ENCODE results near the gene STK17B. TPM values are rescaled to one million over a fixed set of nuclear protein-coding genes. Genes with fewer than 3 reads are reported as not detected.

The STK17B gene
- total and polyA plus RNA-seq, 2 of the 8 experiments (the other 6 are each of a cell fraction or from before 2014, with no cell fraction given) = 1.8 to 10.5 TPM

DNA sequence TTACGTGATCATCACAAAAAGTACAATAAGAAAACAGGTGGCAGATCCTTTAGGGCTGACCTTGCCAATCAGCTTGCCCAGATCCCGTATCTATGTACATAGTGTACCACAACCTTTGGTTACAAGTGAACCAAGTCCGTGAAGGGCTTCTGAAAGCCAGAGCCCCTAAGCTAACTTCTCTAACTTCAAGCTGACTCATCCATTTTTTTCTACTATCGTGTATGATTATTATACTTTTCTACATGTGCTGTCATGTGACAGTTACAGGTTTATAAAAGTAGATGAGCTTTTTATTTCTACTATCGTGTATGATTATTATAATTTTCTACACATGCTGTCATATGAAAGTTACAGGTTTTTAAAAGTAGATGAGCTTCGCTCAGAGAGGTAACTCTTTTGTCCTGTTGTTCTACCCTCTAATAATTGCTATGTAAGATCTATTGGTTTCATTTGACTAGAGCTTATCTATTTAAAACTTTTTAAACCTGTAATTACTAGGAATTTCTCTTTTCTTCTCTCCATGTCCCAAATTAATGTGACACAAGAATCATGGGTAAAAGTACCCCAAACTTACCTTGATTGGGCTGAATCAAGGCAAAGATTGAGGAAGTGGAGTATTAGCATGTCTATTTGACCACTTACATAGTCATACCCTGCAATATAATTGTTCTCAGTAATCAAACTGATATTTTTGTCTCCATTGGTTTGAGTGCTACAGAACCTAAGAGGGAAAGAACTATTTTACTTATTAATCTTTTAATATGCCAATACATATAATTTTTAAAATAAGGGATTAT is 73.3 kb downstream of the STK17B start:
- Histone ChIP-seq H3K9me3 (ENCODE audit: insufficient read depth in 2 of 2, low read depth in 1 of 2, low read length in 1 of 2) (no peaks in the 10 kb centered on the region; a peak in 1 of 4 replicates), H3K79me2 (ENCODE audit: control insufficient read depth in 1 of 2, insufficient read depth in 2 of 2, low read length in 2 of 2) (no peaks in the 10 kb centered on the region), H3K4me2 (ENCODE audit: insufficient read depth in 1 of 2, low read depth in 2 of 2, low read length in 2 of 2) (no peak overlapping the region; a peak in 1 of 4 replicates), H2BK12ac (ENCODE audit: low read depth, low read length) (peak overlapping the region; percentile 95; the same call in 1 of the 2 replicates), H3K4me3 (ENCODE audit: extremely low read depth in 1 of 4, insufficient read depth in 2 of 4, low read depth in 3 of 4, low read length in 4 of 4) (no peak overlapping the region), H4K8ac (ENCODE audit: extremely low read depth, insufficient read depth, low read length) (no peak overlapping the region), H3K56ac (replicated peaks; ENCODE audit: insufficient read length, low read depth, low read length) (no peak overlapping the region), H3K4me1 (replicated peaks in 1 of 4; ENCODE audit: control insufficient read depth in 3 of 4, insufficient read depth in 4 of 4, low read length in 3 of 4) (peaks cover 4 to 10% (median 9%) of the 10 kb centered on the region in 4 experiments; a peak in 5 of 7 replicates), H3K9ac (replicated peaks in 1 of 4; ENCODE audit: extremely low read depth in 1 of 4, low read depth in 3 of 4, low read length in 3 of 4) (no peak overlapping the region), H3K18ac (ENCODE audit: extremely low read depth, low read length) (no peak overlapping the region), H2BK15ac (ENCODE audit: low read length) (no peak overlapping the region), H3K14ac (ENCODE audit: insufficient read length) (no peak overlapping the region), H4K91ac (replicated peaks; ENCODE audit: insufficient read length, low read length) (peak overlapping the region; percentile 75), H3K23me2 (ENCODE audit: low read depth, low read length) (no peaks in the 10 kb centered on the region; the same call in 1 of the 2 replicates), H2BK5ac (ENCODE audit: low read depth, low read length) (no peak overlapping the region), H3K36me3 (ENCODE audit: control insufficient read depth in 2 of 4, insufficient read depth in 4 of 4, low read length in 3 of 4) (no peaks in the 10 kb centered on the region), H2BK120ac (replicated peaks; ENCODE audit: low read depth, low read length) (peak overlapping the region; percentile 86), H4K5ac (ENCODE audit: insufficient read length, low read depth, low read length) (no peak overlapping the region), H3K27ac (ENCODE audit: low read depth, low read length) (no peak overlapping the region), H3K79me1 (ENCODE audit: low read depth, low read length) (no peaks in the 10 kb centered on the region), H3K23ac (ENCODE audit: insufficient read length) (no peak overlapping the region), H4K20me1 (replicated peaks in 1 of 2; ENCODE audit: control insufficient read depth in 1 of 2, insufficient read depth in 2 of 2, low read length in 2 of 2) (no peaks in the 10 kb centered on the region), H2AK5ac (ENCODE audit: low read depth, low read length) (no peak overlapping the region), H3K4ac (replicated peaks; ENCODE audit: insufficient read length, low read depth, low read length) (no peak overlapping the region), H2AFZ (ENCODE audit: low read length) (no peak overlapping the region), H2BK20ac (ENCODE audit: low read length) (no peak overlapping the region), H3K27me3 (replicated peaks in 1 of 4; ENCODE audit: control insufficient read depth in 3 of 4, extremely low read depth in 1 of 4, insufficient read depth in 3 of 4, low read length in 3 of 4) (no peaks in the 10 kb centered on the region)
- FAIRE-seq (no peak), DNase-seq (ENCODE audit: low read depth in 1 of 2, low spot score in 2 of 2) (no peak)
- POLR2A ChIA-PET (ENCODE audit: partially characterized antibody) = interaction anchor here (0.5 kb wide), 1 partner anchor 9 kb away, joined by 5 read pairs; no protein-coding TSS in a partner anchor
- CTCF ChIA-PET (ENCODE audit: partially characterized antibody) = interaction anchor here (0.7 to 3.2 kb wide), 4 partner anchors 9 to 388 kb away, joined by 3 to 25 read pairs (median 9); partner anchors contain the start of gene DNAH7
- 89% methylated on average over 6 of the region's 6 CpGs; no CpG with 5 or more reads in 1 of the 2 experiments for WGBS, 2 experiments (ENCODE audit: extremely low coverage in 1 of 2, insufficient coverage in 1 of 2, insufficient read length in 1 of 2, insufficient replicate concordance in 2 of 2, low coverage in 1 of 2, low lambda C conversion rate in 2 of 2, missing lambda C conversion rate in 1 of 2)
- TF ChIP-seq NRF1 (IDR thresholded peaks at IDR 0.05; ENCODE audit: low read depth, low read length) (no peak), POLR2A (IDR thresholded peaks at IDR 0.05; ENCODE audit: control extremely low read depth in 1 of 2, low read depth in 2 of 2, low read length in 2 of 2) (no peak), BCL11A (IDR thresholded peaks at IDR 0.05; ENCODE audit: low read depth in 2 of 2, low read length in 2 of 2) (no peak), CHD2 (IDR thresholded peaks at IDR 0.05; ENCODE audit: low read length) (no peak), TCF12 (IDR thresholded peaks at IDR 0.05; ENCODE audit: low read depth, low read length) (no peak), EZH2 (IDR thresholded peaks at IDR 0.05; ENCODE audit: low read depth, low read length, severe bottlenecking) (no peak), CBX8 (IDR thresholded peaks at IDR 0.05; ENCODE audit: borderline replicate concordance, low read depth, low read length) (no peak), TAF7 (optimal IDR thresholded peaks at IDR 0.05; ENCODE audit: borderline replicate concordance, low read depth, low read length) (no peak), HDAC2 (IDR thresholded peaks at IDR 0.05; ENCODE audit: borderline replicate concordance in 1 of 2, low read depth in 2 of 2, low read length in 2 of 2) (no peak)
- TF ChIP-seq, protein P1, sequence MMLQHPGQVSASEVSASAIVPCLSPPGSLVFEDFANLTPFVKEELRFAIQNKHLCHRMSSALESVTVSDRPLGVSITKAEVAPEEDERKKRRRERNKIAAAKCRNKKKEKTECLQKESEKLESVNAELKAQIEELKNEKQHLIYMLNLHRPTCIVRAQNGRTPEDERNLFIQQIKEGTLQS (IDR thresholded peaks at IDR 0.05; ENCODE audit: insufficient read depth, low read depth, low read length) = no peak
- TF ChIP-seq, protein P2, sequence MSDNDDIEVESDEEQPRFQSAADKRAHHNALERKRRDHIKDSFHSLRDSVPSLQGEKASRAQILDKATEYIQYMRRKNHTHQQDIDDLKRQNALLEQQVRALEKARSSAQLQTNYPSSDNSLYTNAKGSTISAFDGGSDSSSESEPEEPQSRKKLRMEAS (IDR thresholded peaks at IDR 0.05) = no peak

All from H1 (cell line).